Body of pancreas (tissue), 4 donors: Measurements from ENCODE around the gene FBXL17.

Experiments
- POLR2A ChIP-seq, 3 donors: fragments of 450-650 bp; IDR thresholded peaks; one replicate each; pipeline ENCODE4 v1.6.1; 2016; ENCODE audit warnings: antibody characterized with exemption in 3 of 3, mild to moderate bottlenecking in 2 of 3
- TF ChIP-seq, protein P1 (sequence below), 7 experiments: fragments of 450-650 bp in 4 of 7; fragments of 200-600 bp in 3 of 7; sonication (generic) in 3 of 7; IDR thresholded peaks; one replicate each; pipeline ENCODE4 v1.5.1; 2016 to 2019; ENCODE audit warnings: antibody characterized with exemption in 7 of 7

DNA sequence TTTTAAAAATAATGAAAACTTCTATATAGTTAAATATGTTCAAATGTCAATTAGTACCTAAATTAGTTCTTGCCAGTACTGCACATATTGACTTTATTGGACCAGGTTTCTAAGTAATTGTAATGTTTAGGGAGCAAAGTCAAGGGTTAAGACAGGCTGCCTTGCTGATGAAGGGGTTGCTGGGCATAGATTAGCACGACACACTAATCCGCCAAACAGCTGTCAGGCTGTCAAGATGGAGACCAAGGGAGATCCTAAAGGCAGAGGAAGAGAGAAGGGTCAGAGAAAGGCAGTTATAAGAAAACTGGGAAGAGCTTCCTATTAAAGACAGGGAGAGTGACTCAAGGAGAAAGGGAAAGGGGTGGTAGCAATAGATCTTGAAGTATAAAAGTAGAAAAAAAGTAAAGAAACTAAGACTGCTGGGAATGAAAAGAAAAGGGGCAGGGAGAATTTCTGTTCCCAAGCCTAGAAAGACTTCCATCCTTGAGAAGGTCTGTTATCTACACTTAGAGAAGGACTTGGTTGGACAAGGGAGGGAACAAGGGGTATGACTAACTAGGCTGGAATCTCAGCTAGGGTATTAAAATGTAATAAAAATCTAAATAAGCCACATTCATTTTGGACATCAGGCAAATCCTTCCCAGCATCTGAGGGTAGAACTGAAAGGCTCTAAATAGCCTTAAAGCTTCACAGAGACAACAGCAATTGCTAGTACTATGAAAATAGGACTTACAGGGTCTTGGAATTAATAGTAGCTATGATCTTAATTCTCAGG lies 188.7 kb downstream of the FBXL17 start:
- TF ChIP-seq, protein P1, sequence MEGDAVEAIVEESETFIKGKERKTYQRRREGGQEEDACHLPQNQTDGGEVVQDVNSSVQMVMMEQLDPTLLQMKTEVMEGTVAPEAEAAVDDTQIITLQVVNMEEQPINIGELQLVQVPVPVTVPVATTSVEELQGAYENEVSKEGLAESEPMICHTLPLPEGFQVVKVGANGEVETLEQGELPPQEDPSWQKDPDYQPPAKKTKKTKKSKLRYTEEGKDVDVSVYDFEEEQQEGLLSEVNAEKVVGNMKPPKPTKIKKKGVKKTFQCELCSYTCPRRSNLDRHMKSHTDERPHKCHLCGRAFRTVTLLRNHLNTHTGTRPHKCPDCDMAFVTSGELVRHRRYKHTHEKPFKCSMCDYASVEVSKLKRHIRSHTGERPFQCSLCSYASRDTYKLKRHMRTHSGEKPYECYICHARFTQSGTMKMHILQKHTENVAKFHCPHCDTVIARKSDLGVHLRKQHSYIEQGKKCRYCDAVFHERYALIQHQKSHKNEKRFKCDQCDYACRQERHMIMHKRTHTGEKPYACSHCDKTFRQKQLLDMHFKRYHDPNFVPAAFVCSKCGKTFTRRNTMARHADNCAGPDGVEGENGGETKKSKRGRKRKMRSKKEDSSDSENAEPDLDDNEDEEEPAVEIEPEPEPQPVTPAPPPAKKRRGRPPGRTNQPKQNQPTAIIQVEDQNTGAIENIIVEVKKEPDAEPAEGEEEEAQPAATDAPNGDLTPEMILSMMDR (IDR thresholded peaks at IDR 0.05) = no peak
- no peak for TF ChIP-seq POLR2A (IDR thresholded peaks at IDR 0.05)
